H1 (cell line): ENCODE results near the gene BTBD7. TPM values are rescaled to one million over a fixed set of nuclear protein-coding genes. Genes with fewer than 3 reads are reported as not detected.

Experiments used
- CTCF ChIA-PET: fragments of 300-600 bp; sonication (Branson Sonifier 250); formaldehyde crosslinking; loops from one replicate; lab custom pipeline; 2021; ENCODE audit not compliant: partially characterized antibody; lab: Charles Lee
- POLR2A ChIA-PET: fragments of 300-600 bp; sonication (Branson Sonifier 250); formaldehyde crosslinking; loops from one replicate; lab custom pipeline; 2021; ENCODE audit warnings: inconsistent platforms; ENCODE audit not compliant: partially characterized antibody; lab: Charles Lee
- DNase-seq, 2 experiments: peaks; one replicate each; pipeline versions ENCODE4 v3.0.0 to v3.0.0-alpha.2; 2010 to 2022; ENCODE audit warnings: low spot score in 2 of 2, low read depth in 1 of 2, mixed read lengths in 1 of 2
- FAIRE-seq: peaks from 2 replicates; lab custom pipeline; 2011; peaks lifted over from hg19 to GRCh38; lab: Jason Lieb, UNC
- H2AFZ ChIP-seq: 2 replicates; pipeline ENCODE4 v1.8.1; 2012; ENCODE audit warnings: low read length, inconsistent platforms
- H2AK5ac ChIP-seq: 2 replicates; pipeline ENCODE4 v1.6.1; 2013; ENCODE audit warnings: low read depth, low read length
- H2BK120ac ChIP-seq: replicated peaks from 2 replicates; pipeline ENCODE3; 2013; ENCODE audit warnings: low read depth, low read length, inconsistent platforms
- H2BK12ac ChIP-seq: 2 replicates; pipeline ENCODE4 v1.6.1; 2013; ENCODE audit warnings: low read depth, low read length
- H2BK15ac ChIP-seq: 2 replicates; pipeline ENCODE4 v1.6.1; 2013; ENCODE audit warnings: low read length
- H2BK20ac ChIP-seq: 2 replicates; pipeline ENCODE4 v1.6.1; 2013; ENCODE audit warnings: low read length
- H2BK5ac ChIP-seq: 2 replicates; pipeline ENCODE4 v1.6.1; 2013; ENCODE audit warnings: low read depth, low read length
- H3K14ac ChIP-seq: 2 replicates; pipeline ENCODE4 v1.6.1; 2013; ENCODE audit warnings: inconsistent platforms; ENCODE audit not compliant: insufficient read length
- H3K18ac ChIP-seq: 2 replicates; pipeline ENCODE4 v1.6.1; 2013; ENCODE audit warnings: low read length; ENCODE audit errors: extremely low read depth
- H3K23ac ChIP-seq: 2 replicates; pipeline ENCODE4 v1.6.1; 2013; ENCODE audit warnings: inconsistent platforms; ENCODE audit not compliant: insufficient read length
- H3K23me2 ChIP-seq: 2 replicates; pipeline ENCODE4 v1.6.1; 2013; ENCODE audit warnings: low read depth, low read length
- H3K27ac ChIP-seq: 2 replicates; pipeline ENCODE4 v1.6.1; 2011; ENCODE audit warnings: low read depth, low read length, inconsistent platforms
- H3K27me3 ChIP-seq, 4 experiments: replicated peaks in 1 of 4; 1 replicate in 1 of 4; 2 replicates in 3 of 4; pipeline versions ENCODE4 v1.6.1 to v1.8.1; 2011 to 2013; ENCODE audit warnings: low read length in 3 of 4, mild to moderate bottlenecking in 3 of 4, inconsistent platforms in 2 of 4, mixed read lengths in 2 of 4, moderate library complexity in 1 of 4; ENCODE audit not compliant: control insufficient read depth in 3 of 4, insufficient read depth in 3 of 4; ENCODE audit errors: extremely low read depth in 1 of 4
- H3K36me3 ChIP-seq, 4 experiments: 2 replicates each; pipeline versions ENCODE4 v1.6.1 to v1.8.1; 2011 to 2013; ENCODE audit warnings: mild to moderate bottlenecking in 4 of 4, low read length in 3 of 4, moderate library complexity in 2 of 4, control low read depth in 1 of 4, inconsistent platforms in 1 of 4; ENCODE audit not compliant: insufficient read depth in 4 of 4, control insufficient read depth in 2 of 4
- H3K4ac ChIP-seq: replicated peaks from 2 replicates; pipeline ENCODE3; 2013; ENCODE audit warnings: low read length, low read depth, mixed read lengths, inconsistent platforms; ENCODE audit not compliant: insufficient read length
- H3K4me1 ChIP-seq, 4 experiments: replicated peaks in 1 of 4; 1 replicate in 1 of 4; 2 replicates in 3 of 4; pipeline versions ENCODE4 v1.6.1 to v1.8.1; 2011 to 2013; ENCODE audit warnings: low read length in 3 of 4, inconsistent platforms in 2 of 4, mixed read lengths in 1 of 4; ENCODE audit not compliant: insufficient read depth in 4 of 4, control insufficient read depth in 3 of 4
- H3K4me2 ChIP-seq, 2 experiments: 2 replicates each; pipeline versions ENCODE4 v1.6.1 to v1.8.1; 2011 to 2013; ENCODE audit warnings: low read depth in 2 of 2, low read length in 2 of 2, control low read depth in 1 of 2, inconsistent platforms in 1 of 2, mild to moderate bottlenecking in 1 of 2; ENCODE audit not compliant: insufficient read depth in 1 of 2
- H3K4me3 ChIP-seq, 4 experiments: fragments of 200-600, 300-600 bp in 1 of 4; sonication (generic), shearing (Covaris generic), sonication (Bioruptor Twin) in 1 of 4; 2 replicates each; pipeline versions ENCODE4 v1.5.1 to v1.8.1; 2011 to 2016; ENCODE audit warnings: low read length in 4 of 4, low read depth in 3 of 4, control low read depth in 2 of 4, inconsistent platforms in 2 of 4, mild to moderate bottlenecking in 2 of 4, mixed read lengths in 1 of 4, moderate library complexity in 1 of 4; ENCODE audit not compliant: insufficient read depth in 2 of 4; ENCODE audit errors: extremely low read depth in 1 of 4
- H3K56ac ChIP-seq: replicated peaks from 2 replicates; pipeline ENCODE3; 2013; ENCODE audit warnings: low read depth, mild to moderate bottlenecking, mixed read lengths, low read length, inconsistent platforms; ENCODE audit not compliant: insufficient read length
- H3K79me1 ChIP-seq: 2 replicates; pipeline ENCODE4 v1.6.1; 2013; ENCODE audit warnings: low read depth, low read length, control low read depth
- H3K79me2 ChIP-seq, 2 experiments: 2 replicates each; pipeline versions ENCODE4 v1.6.1 to v1.8.1; 2012 to 2013; ENCODE audit warnings: low read length in 2 of 2, mild to moderate bottlenecking in 2 of 2, inconsistent platforms in 1 of 2; ENCODE audit not compliant: insufficient read depth in 2 of 2, control insufficient read depth in 1 of 2
- H3K9ac ChIP-seq, 4 experiments: replicated peaks in 1 of 4; 1 replicate in 1 of 4; 2 replicates in 3 of 4; pipeline versions ENCODE4 v1.6.1 to v1.8.1; 2011 to 2013; ENCODE audit warnings: low read depth in 3 of 4, low read length in 3 of 4, control low read depth in 2 of 4, mild to moderate bottlenecking in 2 of 4, moderate library complexity in 2 of 4, inconsistent platforms in 1 of 4; ENCODE audit errors: extremely low read depth in 1 of 4
- H3K9me3 ChIP-seq, 2 experiments: 2 replicates each; pipeline versions ENCODE4 v1.6.1 to v1.8.1; 2012 to 2013; ENCODE audit warnings: mild to moderate bottlenecking in 2 of 2, moderate library complexity in 2 of 2, control low read depth in 1 of 2, inconsistent platforms in 1 of 2, low read depth in 1 of 2, low read length in 1 of 2, mixed read lengths in 1 of 2; ENCODE audit not compliant: insufficient read depth in 2 of 2
- H4K20me1 ChIP-seq, 2 experiments: replicated peaks in 1 of 2; 2 replicates each; pipeline versions ENCODE3 to v1.8.1; 2011 to 2013; ENCODE audit warnings: inconsistent platforms in 2 of 2, low read length in 2 of 2, mild to moderate bottlenecking in 1 of 2; ENCODE audit not compliant: insufficient read depth in 2 of 2, control insufficient read depth in 1 of 2
- H4K5ac ChIP-seq: 2 replicates; pipeline ENCODE4 v1.6.1; 2013; ENCODE audit warnings: low read length, low read depth, mixed read lengths, inconsistent platforms; ENCODE audit not compliant: insufficient read length
- H4K8ac ChIP-seq: 2 replicates; pipeline ENCODE4 v1.8.0; 2013; ENCODE audit warnings: mild to moderate bottlenecking, moderate library complexity, low read length, inconsistent platforms; ENCODE audit not compliant: insufficient read depth; ENCODE audit errors: extremely low read depth
- H4K91ac ChIP-seq: replicated peaks from 2 replicates; pipeline ENCODE3; 2013; ENCODE audit warnings: low read length, mixed read lengths, inconsistent platforms; ENCODE audit not compliant: insufficient read length
- CREB1 ChIP-seq: IDR thresholded peaks from 2 replicates; pipeline ENCODE4 v1.6.1; 2012; ENCODE audit warnings: inconsistent platforms
- CTBP2 ChIP-seq: IDR thresholded peaks from 2 replicates; pipeline ENCODE4 v1.7.0; 2011; ENCODE audit warnings: borderline replicate concordance, mild to moderate bottlenecking, moderate library complexity, mixed read lengths, low read length; ENCODE audit not compliant: insufficient read depth, insufficient read length
- CTCF ChIP-seq, 3 experiments: IDR thresholded peaks; 1 replicate in 2 of 3; 2 replicates in 1 of 3; pipeline versions ENCODE4 v1.5.1 to v1.6.1; 2011; ENCODE audit warnings: low read length in 3 of 3, mild to moderate bottlenecking in 3 of 3, inconsistent platforms in 2 of 3, low read depth in 1 of 3, moderate library complexity in 1 of 3; ENCODE audit not compliant: insufficient read depth in 1 of 3; ENCODE audit errors: control extremely low read depth in 1 of 3
- MAX ChIP-seq: IDR thresholded peaks from 2 replicates; pipeline ENCODE4 v1.6.1; 2012; ENCODE audit warnings: inconsistent platforms
- NRF1 ChIP-seq: IDR thresholded peaks from 2 replicates; pipeline ENCODE4 v1.6.1; 2011; ENCODE audit warnings: mild to moderate bottlenecking, low read depth, low read length, improper control_type of control experiment
- POLR2AphosphoS5 ChIP-seq: IDR thresholded peaks from 2 replicates; pipeline ENCODE4 v1.6.1; 2011; ENCODE audit warnings: low read depth, low read length
- SAP30 ChIP-seq: fragments of 300-600 bp; sonication (generic); IDR thresholded peaks from 2 replicates; pipeline ENCODE4 v1.7.1; 2012; ENCODE audit warnings: low read length, moderate library complexity, mild to moderate bottlenecking, inconsistent platforms; ENCODE audit not compliant: insufficient read depth, insufficient replicate concordance
- USF2 ChIP-seq: IDR thresholded peaks from 2 replicates; pipeline ENCODE4 v1.6.1; 2011; ENCODE audit warnings: low read length, improper control_type of control experiment
- ZNF274 ChIP-seq: IDR thresholded peaks from 2 replicates; pipeline ENCODE4 v1.7.0; 2012; ENCODE audit warnings: low read length, borderline replicate concordance; ENCODE audit errors: extremely low read depth
- WGBS, 2 experiments: shearing (Covaris generic) in 1 of 2; methylation state at CpG; one replicate each; pipeline versions ENCODE4 v1.1.6 to v1.1.7; 2013 to 2015; ENCODE audit warnings: low lambda C conversion rate in 2 of 2, mixed read lengths in 2 of 2, inconsistent platforms in 1 of 2, low coverage in 1 of 2, missing lambda C conversion rate in 1 of 2; ENCODE audit not compliant: insufficient replicate concordance in 2 of 2, insufficient coverage in 1 of 2, insufficient read length in 1 of 2; ENCODE audit errors: extremely low coverage in 1 of 2, missing lambda C conversion rate in 1 of 2; 5-methylcytosine and 5-hydroxymethylcytosine counted together
- polyA plus RNA-seq, 7 experiments: library from polyadenylated mRNA; depleted of rRNA in 3 of 7; stranded (reverse) in 5 of 7; unstranded in 2 of 7; fragments of >200 nt in 5 of 7; fragments of 200-250 nt in 2 of 7; gene quantifications; 1 replicate in 5 of 7; 2 replicates in 1 of 7; 4 replicates in 1 of 7; pipeline versions ENCODE4 v1.2.1 to v1.2.3, GENCODE V29; 2011 to 2013; ENCODE audit warnings: missing spikeins in 2 of 7, mixed read lengths in 2 of 7
- total RNA-seq: library from RNA; stranded (reverse); fragmentation: NEBNext Ultra II Directional; extraction: Animal tissue kit (Norgen Biotek cat#: 25700); gene quantifications from 2 replicates; pipeline ENCODE4 v1.2.1, GENCODE V29; 2021

The BTBD7 gene
- total and polyA plus RNA-seq, 2 of the 8 experiments (the other 6 are each of a cell fraction or from before 2014, with no cell fraction given), result 12.1 to 46.1 TPM

- no peak overlapping the region for H3K14ac ChIP-seq
- peak overlapping the region; percentile 50; the same call in 1 of the 2 replicates for H2BK5ac ChIP-seq
- H4K5ac ChIP-seq, result peak overlapping the region; percentile 94
- H3K79me2 ChIP-seq, result no peaks in the 10 kb centered on the region
- no peaks in the 10 kb centered on the region for H3K79me1 ChIP-seq
- 64% methylated on average over 1 of the region's 1 CpG; no CpG with 5 or more reads in 1 of the 2 experiments for WGBS, 2 experiments
- H4K8ac ChIP-seq, result no peak overlapping the region
- no peak overlapping the region for H3K56ac ChIP-seq
- DNase-seq (no peak), FAIRE-seq (no peak)
- no peaks in the 10 kb centered on the region for H4K20me1 ChIP-seq
- peaks cover 0 to 11% (median 4%) of the 10 kb centered on the region in 4 experiments; a peak in 2 of 8 replicates for H3K36me3 ChIP-seq
- peak overlapping the region in 1 of 4 experiments; percentile 43; a peak in 1 of 8 replicates for H3K4me3 ChIP-seq
- no peak overlapping the region for H3K9ac ChIP-seq
- no peak overlapping the region for H2BK15ac ChIP-seq
- H3K4me1 ChIP-seq, result peaks cover 0 to 10% (median 5%) of the 10 kb centered on the region in 4 experiments; a peak in 4 of 7 replicates
- ChIA-PET CTCF (no interaction called here), POLR2A (interaction anchor here (1.2 to 1.3 kb wide), 2 partner anchors 11 to 88 kb away, joined by 5 to 6 read pairs; partner anchors contain the start of gene UNC79)
- no peak overlapping the region for H2BK120ac ChIP-seq
- H3K27ac ChIP-seq, result no peak overlapping the region
- H4K91ac ChIP-seq, result peak overlapping the region; percentile 5
- H3K23ac ChIP-seq, result no peak overlapping the region
- no peak overlapping the region for H3K4ac ChIP-seq
- H2AK5ac ChIP-seq, result no peak overlapping the region
- H2BK12ac ChIP-seq, result no peak overlapping the region; the same call in 1 of the 2 replicates
- peaks cover 21 to 24% of the 10 kb centered on the region in 2 experiments for H3K9me3 ChIP-seq
- peak overlapping the region in 1 of 2 experiments; percentile 51; a peak in 2 of 4 replicates for H3K4me2 ChIP-seq
- H3K18ac ChIP-seq, result no peak overlapping the region
- H3K27me3 ChIP-seq, result no peaks in the 10 kb centered on the region
- peak overlapping the region; percentile 16; the same call in 1 of the 2 replicates for H2BK20ac ChIP-seq
- no peak overlapping the region for H2AFZ ChIP-seq
- H3K23me2 ChIP-seq, result no peaks in the 10 kb centered on the region
- no peak for TF ChIP-seq ZNF274
- no peak for TF ChIP-seq CREB1
- TF ChIP-seq MAX, result no peak
- no peak for TF ChIP-seq USF2
- no peak for TF ChIP-seq CTCF (IDR thresholded peaks at IDR 0.05; ENCODE audit: control extremely low read depth in 1 of 3, insufficient read depth in 1 of 3, low read depth in 1 of 3, low read length in 3 of 3)
- no peak for TF ChIP-seq SAP30
- no peak for TF ChIP-seq POLR2AphosphoS5
- no peak for TF ChIP-seq NRF1
- TF ChIP-seq CTBP2, result no peak
Observed at GRCh38 chr14:93343266-93343665, 10.4 kb upstream of the BTBD7 start.
